Endodermal cell (in vitro differentiated cells): ENCODE data around the gene CLIP2. TPM values are rescaled to one million over a fixed set of nuclear protein-coding genes. Genes with fewer than 3 reads are reported as not detected.
"Not testable (repeated sequence)": the region's sequence is repeated elsewhere in the genome, so short reads cannot be mapped to it uniquely, and the experiment has no call there.

Experiments
- DNase-seq: peaks from one replicate; pipeline ENCODE4 v3.0.0-alpha.2; 2017
- H3K27ac ChIP-seq: 2 replicates; pipeline ENCODE4 v1.5.1; 2013; ENCODE audit warnings: mild to moderate bottlenecking, low read depth, low read length, moderate library complexity
- H3K27me3 ChIP-seq: 2 replicates; pipeline ENCODE4 v1.6.1; 2013; ENCODE audit warnings: mild to moderate bottlenecking, low read length, moderate library complexity; ENCODE audit not compliant: insufficient read depth, control insufficient read depth, poor library complexity, severe bottlenecking
- H3K36me3 ChIP-seq: 2 replicates; pipeline ENCODE4 v1.7.0; 2013; ENCODE audit warnings: mild to moderate bottlenecking, low read length, moderate library complexity; ENCODE audit not compliant: control insufficient read depth, insufficient read depth
- H3K4me1 ChIP-seq: one replicate; pipeline ENCODE4 v1.7.0; 2013; ENCODE audit warnings: low read length; ENCODE audit not compliant: control insufficient read depth, insufficient read depth
- H3K4me3 ChIP-seq: 2 replicates; pipeline ENCODE4 v1.5.1; 2013; ENCODE audit warnings: mild to moderate bottlenecking, low read length, moderate library complexity
- H3K9ac ChIP-seq: 2 replicates; pipeline ENCODE4 v1.6.1; 2013; ENCODE audit warnings: mild to moderate bottlenecking, low read length, moderate library complexity; ENCODE audit not compliant: poor library complexity, severe bottlenecking; ENCODE audit errors: extremely low read depth
- H3K9me3 ChIP-seq: 2 replicates; pipeline ENCODE4 v1.6.1; 2013; ENCODE audit warnings: mild to moderate bottlenecking, low read length, moderate library complexity; ENCODE audit not compliant: control insufficient read depth
- H3K27ac Mint-ChIP-seq: 2 replicates; pipeline ENCODE4 v1.8.0; 2020; ENCODE audit warnings: mixed read lengths
- H3K27me3 Mint-ChIP-seq: 2 replicates; pipeline ENCODE4 v1.8.0; 2021; ENCODE audit warnings: mild to moderate bottlenecking, mixed read lengths; ENCODE audit not compliant: insufficient read depth
- H3K36me3 Mint-ChIP-seq: 2 replicates; pipeline ENCODE4 v1.8.0; 2020; ENCODE audit warnings: low read depth, mixed read lengths
- H3K4me1 Mint-ChIP-seq: 2 replicates; pipeline ENCODE4 v1.8.0; 2020; ENCODE audit warnings: mixed read lengths
- H3K4me3 Mint-ChIP-seq: 2 replicates; pipeline ENCODE4 v1.8.0; 2020; ENCODE audit warnings: mild to moderate bottlenecking, moderate library complexity, mixed read lengths
- H3K9me3 Mint-ChIP-seq: 2 replicates; pipeline ENCODE4 v1.8.0; 2020; ENCODE audit warnings: mild to moderate bottlenecking, mixed read lengths
- CTCF ChIP-seq: fragments of 200-600 bp; sonication (generic); conservative IDR thresholded peaks from 2 replicates; pipeline ENCODE4 v1.5.0; 2021; ENCODE audit warnings: antibody characterized with exemption, mild to moderate bottlenecking
- WGBS, 2 experiments: methylation state at CpG; one replicate each; pipeline versions ENCODE4 v1.1.5 to v1.1.7; 2013; ENCODE audit warnings: missing lambda C conversion rate in 2 of 2, mixed read lengths in 1 of 2; ENCODE audit not compliant: insufficient coverage in 1 of 2, insufficient read length in 1 of 2; 5-methylcytosine and 5-hydroxymethylcytosine counted together
- total RNA-seq, 2 donors: library from RNA; stranded (reverse); fragmentation: NEBNext Ultra II Directional in 1 of 2; extraction: Animal tissue kit (Norgen Biotek cat#: 25700) in 1 of 2; gene quantifications; 2 replicates in 1 of 2; 3 replicates in 1 of 2; pipeline ENCODE4 v1.2.1, GENCODE V29; 2021

CLIP2 gene
- total RNA-seq, 2 donors from 2014 or later, result 44.3 to 57.2 TPM

GRCh38 chr7:74254858-74255379, 34.3 kb upstream of the CLIP2 start:
- DNase-seq, result no peak
- Mint-ChIP-seq H3K27ac (peak overlapping the region; percentile 97), H3K4me1 (peaks cover 6% of the 10 kb centered on the region), H3K27me3 (no peaks in the 10 kb centered on the region), H3K36me3 (peaks cover 22% of the 10 kb centered on the region), H3K9me3 (no peaks in the 10 kb centered on the region), H3K4me3 (peak overlapping the region; percentile 97)
- no peaks in the 10 kb centered on the region for H3K9me3 ChIP-seq
- peaks cover 14% of the 10 kb centered on the region for H3K36me3 ChIP-seq
- peak overlapping the region; percentile 93 for H3K27ac ChIP-seq
- peak overlapping the region; percentile 91 for H3K9ac ChIP-seq
- no peak for TF ChIP-seq CTCF
- H3K27me3 ChIP-seq, result no peaks in the 10 kb centered on the region
- 35 to 52% methylated on average over 9 to 20 of the region's 20 CpGs for WGBS, 2 experiments
- H3K4me1 ChIP-seq, result no peaks in the 10 kb centered on the region
- H3K4me3 ChIP-seq, result peak overlapping the region; percentile 98

GRCh38 chr7:74255461-74255860, 33.7 kb upstream of the CLIP2 start:
- not testable (repeated sequence) for DNase-seq, H3K9ac ChIP-seq, H3K36me3 ChIP-seq, H3K4me1 Mint-ChIP-seq, H3K27me3 Mint-ChIP-seq, H3K9me3 ChIP-seq, H3K4me1 ChIP-seq, H3K27ac ChIP-seq, H3K27ac Mint-ChIP-seq, H3K9me3 Mint-ChIP-seq, H3K27me3 ChIP-seq
- 96 to 100% methylated on average over 6 of the region's 6 CpGs for WGBS, 2 experiments
- peak overlapping the region; percentile 98 for H3K4me3 ChIP-seq
- H3K4me3 Mint-ChIP-seq, result peak overlapping the region; percentile 97
- peaks cover 17% of the 10 kb centered on the region for H3K36me3 Mint-ChIP-seq

GRCh38 chr7:74256491-74257408, 32.5 kb upstream of the CLIP2 start:
- no peaks in the 10 kb centered on the region for H3K27me3 ChIP-seq
- H3K9me3 ChIP-seq, result no peaks in the 10 kb centered on the region
- H3K36me3 Mint-ChIP-seq, result peaks cover 8% of the 10 kb centered on the region
- no peaks in the 10 kb centered on the region for H3K27me3 Mint-ChIP-seq
- DNase-seq, result no peak
- H3K4me3 ChIP-seq, result no peak overlapping the region
- peaks cover 6% of the 10 kb centered on the region for H3K4me1 Mint-ChIP-seq
- 91 to 95% methylated on average over 12 of the region's 12 CpGs for WGBS, 2 experiments
- H3K4me1 ChIP-seq, result no peaks in the 10 kb centered on the region
- H3K27ac ChIP-seq, result no peak overlapping the region
- TF ChIP-seq CTCF, result no peak
- peak overlapping the region; percentile 97 for H3K4me3 Mint-ChIP-seq
- H3K27ac Mint-ChIP-seq, result no peak overlapping the region
- no peaks in the 10 kb centered on the region for H3K9me3 Mint-ChIP-seq
- H3K36me3 ChIP-seq, result no peaks in the 10 kb centered on the region
- no peak overlapping the region for H3K9ac ChIP-seq
